ENCODE data around the gene MACROD2.
"Not testable (repeated sequence)": the region's sequence is repeated elsewhere in the genome, so short reads cannot be mapped to it uniquely, and the experiment has no call there.

MACROD2 gene

DNA sequence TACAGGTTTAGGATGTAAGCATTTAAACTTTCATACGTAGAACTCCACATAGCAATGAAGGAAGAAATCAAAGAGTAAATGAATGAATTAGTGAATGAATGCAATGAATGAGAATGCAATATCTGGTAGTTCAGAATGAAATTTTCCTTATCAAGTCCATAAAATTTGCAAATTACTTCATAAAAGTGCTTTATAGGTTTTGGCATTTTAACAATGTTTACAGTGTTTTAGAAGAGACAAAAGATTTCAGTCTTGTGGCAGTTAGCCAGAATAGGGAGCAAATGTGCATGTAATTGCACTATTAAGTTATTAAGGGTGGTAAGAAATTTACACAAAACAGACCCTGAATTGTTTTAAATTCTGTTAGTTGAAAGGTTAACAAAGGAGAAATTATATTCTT lies 1081.5 kb downstream of the MACROD2 start:
- DNase-seq, result no peak

DNA sequence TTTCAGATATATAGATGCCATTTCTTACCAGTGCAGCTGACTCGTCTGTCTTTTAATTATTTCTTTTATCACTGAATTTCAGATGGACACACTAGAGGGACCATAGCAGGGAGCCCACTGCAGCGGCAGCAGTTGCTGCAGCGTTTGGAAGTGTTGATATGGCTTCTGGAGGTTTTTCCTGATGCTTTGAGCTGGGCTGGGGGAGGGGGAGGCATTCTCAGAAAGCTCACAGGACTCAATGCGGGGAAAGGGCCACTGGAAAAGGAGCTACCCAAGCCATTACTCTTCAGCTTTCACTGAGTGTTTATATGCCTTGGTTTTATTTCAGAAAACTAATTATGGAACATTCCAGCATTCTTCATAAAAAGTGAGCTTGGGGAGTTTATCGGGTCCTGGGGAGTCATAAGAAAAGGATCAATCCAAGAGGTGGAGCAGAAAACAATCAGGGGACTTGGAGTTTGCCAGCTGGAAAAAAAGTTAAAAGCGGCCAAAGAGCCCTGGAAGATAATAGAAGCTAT lies 1082.5 kb downstream of the MACROD2 start:
- no peak for DNase-seq

DNA sequence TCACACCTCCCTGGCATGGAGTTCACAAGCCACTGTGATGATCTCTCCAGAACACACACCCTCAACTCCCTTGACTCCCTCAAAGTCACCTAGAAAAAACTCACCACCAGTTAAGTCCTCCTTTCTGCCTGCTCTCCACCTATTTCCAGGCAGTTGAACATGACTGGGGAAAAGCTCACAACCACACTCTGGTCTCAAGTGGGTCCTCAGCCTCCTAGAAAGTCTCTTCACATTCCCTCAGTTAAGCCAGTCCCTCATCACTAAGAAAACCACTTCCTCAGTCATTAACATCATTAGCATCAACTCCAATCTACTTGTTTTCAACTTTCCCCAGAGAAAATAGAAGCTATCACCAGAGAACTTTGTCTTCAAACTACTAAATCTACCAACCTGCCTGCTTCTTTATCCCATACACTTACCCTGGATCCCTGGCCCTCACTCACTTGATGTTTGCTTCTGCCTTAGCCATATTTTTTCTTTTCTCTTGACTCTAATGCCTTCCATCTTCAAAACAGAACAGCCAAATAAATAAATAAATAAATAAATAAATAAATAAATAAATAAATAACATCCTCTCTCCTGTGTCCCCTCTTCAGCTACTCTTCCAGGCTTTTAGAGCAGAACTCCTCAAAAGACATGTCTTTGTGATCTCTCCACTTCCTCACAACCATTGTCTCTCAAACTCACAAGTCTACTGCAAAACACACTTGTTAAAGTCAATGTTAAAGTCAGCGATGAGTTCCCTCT lies 1084.5 kb downstream of the MACROD2 start:
- DNase-seq, result no peak

DNA sequence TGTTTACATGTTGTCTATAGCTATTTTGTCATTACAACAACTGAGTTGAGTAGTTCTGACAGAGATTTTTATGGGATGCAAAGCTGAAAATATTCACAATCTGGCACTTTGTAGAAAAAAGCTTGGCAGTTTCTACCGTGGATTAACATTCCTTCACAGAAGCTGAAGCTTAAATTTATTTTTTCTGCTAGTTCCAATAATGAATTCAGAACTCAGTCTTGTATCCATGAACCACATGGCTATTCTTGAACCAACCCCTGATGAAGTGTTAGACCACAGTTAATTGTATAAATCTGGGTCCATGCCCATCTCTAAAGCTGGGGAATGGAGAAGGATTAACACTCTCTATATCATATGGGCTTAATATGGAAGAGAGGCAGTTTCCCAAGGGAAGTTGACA lies 1085.9 kb downstream of the MACROD2 start:
- no peak for DNase-seq

DNA sequence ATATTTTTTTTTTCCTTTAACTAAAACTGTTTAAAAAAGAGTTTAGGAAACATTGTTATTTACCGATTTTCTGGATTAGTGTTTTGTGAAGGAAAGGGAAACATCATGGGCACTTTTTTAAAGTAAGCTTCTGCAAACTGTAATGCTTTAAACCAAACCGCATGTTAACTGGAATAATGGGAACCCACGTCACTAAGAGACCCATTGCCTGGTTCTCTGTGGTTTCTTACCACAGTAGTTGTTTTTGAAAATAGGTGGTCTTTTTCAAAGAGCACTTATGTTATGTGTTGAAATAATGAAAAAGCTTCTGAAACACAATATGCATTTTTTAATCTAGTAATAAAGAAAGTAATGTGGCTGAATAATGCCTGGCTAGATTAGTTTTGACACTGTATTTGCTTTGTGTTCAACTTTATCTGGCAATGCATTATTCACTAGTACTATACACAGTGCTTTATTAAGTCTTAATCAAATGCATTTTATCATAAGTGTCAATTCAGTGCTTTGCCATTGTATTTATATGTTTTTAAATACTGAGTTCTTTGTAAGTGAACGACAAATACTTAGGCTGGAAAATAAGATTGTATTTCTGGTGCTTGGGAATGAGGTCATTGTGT lies 1096.2 kb downstream of the MACROD2 start:
- no peak for DNase-seq

DNA sequence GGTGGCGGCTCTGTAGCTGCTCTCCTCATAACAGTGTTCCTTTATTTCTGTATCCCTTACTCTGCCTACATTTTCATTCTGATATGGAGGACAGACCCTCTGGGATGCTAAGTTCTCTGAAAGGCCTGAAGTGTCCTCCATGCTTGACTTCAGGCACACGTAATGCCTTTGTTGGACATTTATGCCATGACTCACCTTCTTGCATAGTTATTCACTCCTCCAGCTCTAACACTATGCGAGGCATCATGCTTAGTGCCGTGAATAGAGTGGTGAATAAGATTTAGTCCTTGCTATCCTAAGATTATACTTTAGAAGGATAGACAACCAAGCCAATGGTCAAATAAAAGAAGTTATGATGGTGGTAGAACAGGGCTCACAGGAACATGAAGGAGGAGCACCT lies 1103.0 kb downstream of the MACROD2 start:
- no peak for DNase-seq

DNA sequence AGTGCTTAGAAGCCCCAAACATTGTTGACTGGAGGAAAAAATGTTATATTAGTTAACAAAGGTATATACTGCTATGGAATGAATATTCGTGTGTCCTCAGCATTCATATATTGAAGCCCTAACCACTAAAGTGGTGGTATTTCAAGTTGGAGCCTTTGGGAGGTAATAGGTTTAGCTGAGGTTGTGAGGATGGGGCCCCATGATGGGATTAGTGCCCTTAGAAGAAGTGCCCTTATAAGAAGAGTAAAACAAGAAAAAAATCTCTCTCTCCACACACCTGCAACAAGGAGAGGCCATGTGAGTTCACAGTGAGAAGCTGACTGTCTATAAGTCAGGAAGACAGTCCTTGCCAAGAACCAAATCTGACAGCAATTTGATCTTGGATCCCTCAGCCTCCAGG lies 1103.8 kb downstream of the MACROD2 start:
- no peak for DNase-seq

DNA sequence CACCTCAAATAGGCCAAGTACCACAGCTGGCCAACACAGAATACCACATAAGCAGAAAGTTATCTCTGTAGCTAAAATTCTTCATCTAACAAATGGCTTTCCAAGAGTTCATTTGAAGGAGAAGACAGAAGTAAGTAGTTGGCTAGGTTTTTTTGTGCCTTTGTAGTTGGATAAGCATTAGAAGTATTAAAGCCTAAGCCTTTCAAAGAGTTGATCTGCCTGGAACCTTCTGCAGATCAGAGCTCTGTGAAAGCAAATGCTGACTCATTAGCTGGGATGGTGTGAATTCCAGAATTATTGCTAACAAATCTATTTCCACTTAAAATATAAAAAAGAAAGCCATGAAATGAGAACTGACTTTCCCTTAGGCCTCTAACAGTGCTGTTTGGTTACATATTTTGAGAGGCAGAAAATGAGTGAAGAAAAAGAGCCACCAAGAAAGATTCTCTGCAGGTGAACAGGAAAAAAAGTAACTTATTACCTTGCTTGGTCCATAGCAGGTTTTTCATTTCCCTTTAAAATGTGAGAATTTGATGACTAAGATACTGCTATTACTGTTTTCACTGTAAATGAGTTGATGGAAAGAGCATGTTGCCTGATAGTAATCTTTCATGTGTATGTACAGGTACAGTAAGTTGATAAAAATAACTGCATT lies 1105.3 kb downstream of the MACROD2 start:
- no peak for DNase-seq

DNA sequence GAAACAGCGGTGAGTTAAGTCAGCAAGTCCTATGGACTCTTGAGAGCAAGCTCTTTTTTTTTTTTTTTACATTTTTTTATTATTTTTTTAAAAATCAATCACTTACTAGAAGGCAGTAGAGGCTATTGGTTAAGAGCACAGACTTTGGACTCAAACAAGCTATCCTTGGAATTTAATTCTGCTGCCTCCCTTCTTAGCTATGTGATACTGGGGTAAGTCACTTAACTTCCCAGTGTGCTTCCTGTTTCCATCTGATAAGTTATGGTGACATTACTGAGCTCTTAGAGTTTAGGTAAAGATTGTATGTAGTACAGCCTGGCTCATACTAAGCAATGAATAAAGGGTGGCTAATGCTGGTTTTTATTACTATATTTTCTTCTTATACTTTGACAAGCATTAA lies 1112.6 kb downstream of the MACROD2 start:
- DNase-seq, result no peak

DNA sequence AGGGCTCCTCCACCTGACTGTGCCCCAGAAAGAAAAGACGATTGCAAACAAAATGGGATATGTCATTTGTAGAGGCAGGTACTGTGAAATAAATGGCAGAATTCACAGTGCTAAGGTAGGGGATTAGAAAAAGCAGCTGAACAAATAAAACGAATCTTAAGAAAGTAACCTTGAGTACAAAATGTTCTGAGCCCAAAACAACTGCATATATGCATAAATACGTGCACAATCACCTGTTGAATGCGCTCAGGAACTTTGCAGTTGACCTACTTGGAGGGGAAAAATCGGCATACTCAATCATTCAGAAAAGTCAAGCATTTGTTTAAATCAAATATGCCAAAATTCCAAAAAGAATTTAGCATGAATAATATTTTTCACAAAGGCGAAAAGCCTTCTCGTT lies 1114.2 kb downstream of the MACROD2 start:
- no peak for DNase-seq

DNA sequence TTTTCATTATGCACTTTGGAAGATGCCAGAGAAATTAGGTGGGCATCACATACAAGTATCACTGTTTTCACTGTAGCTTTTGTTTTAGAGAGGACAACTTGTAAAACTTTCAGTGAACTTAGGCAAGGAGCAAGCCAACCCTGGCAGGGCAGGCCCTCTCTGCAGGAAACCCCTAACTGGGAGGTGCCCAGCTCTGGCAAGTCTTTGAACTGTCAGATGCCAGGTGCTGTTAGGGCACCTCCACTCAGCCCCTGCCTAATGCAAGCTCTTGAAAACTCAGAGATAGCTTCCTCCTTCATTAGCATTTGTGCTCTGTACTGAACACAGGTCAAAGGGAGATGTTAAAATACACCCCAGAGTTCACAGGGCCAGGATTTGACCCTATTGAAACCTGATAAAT lies 1116.3 kb downstream of the MACROD2 start:
- DNase-seq, result no peak

DNA sequence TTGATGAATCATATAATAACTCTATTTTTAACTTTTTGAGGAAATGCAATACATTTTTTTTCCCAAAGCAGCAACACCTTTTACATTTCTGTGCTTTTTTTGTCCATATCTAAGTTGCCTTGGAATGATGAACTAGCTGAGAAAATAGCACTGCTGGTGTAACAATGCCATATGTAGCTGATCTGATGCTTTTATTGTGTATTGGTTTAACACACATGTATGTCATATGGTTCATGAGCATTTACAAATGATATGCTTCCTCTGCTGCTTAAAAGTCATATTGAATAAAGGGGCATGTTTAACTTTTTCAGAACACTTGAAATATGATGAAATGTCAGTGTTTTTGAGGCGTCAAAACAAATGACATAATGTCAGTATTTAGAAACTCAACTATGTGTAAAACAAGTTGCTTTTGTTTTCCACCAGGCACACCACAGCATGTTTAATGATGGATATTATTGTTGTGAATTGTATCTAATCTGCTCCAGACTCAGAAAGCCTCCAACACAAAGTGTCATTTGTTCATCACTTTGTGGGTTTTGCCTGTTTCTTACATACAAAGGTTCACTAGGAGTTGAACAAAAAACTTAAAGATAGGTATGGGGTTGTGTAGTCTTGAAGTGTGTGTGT lies 1117.9 kb downstream of the MACROD2 start:
- no peak for DNase-seq

DNA sequence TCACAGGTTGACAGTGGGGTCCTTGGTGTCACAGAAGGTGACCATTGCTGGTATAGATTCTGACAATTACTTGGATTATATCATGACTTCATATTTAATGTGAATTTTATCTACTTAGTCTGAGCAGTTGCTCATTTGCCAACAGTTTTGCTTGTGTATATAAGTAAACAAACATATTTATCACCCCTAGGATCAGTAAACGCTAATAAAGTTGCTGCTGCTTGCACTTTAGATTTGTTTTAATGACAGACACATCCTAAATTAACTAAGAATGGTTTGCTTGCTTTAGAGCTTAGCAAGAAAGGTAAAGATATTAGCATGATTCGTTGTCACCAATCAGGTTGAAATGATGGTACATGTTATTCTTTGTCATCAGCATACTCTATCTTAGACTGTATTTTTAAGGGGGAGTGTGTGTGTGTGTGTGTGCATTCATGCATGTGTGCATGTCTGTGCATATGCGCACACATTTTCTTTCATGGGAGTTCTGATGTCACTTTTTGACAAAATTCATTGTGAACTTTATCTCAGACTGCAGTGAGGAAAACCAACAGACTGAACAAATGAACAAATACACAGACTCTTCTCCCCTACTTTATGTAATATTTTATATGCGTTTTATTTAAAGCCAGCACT lies 1124.7 kb downstream of the MACROD2 start:
- no peak for DNase-seq

DNA sequence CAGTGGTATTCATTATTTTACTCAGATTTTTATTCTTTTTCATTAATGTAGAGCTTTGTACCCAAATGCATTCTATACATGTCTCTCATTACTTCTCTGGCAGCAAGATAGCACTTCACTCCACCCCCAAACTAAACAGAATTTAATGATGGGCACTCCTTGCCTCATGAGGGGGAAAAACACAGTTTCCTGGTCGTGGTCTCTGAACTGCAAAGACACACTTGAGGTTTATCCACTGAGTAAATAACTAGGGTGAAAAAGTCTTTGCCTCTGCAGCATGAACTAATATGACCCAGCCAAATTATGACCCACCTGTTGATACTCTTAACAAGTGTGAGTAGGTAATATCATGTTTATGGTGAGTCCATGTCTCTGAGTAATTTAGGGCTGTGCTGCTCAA lies 1127.3 kb downstream of the MACROD2 start:
- DNase-seq, result no peak

DNA sequence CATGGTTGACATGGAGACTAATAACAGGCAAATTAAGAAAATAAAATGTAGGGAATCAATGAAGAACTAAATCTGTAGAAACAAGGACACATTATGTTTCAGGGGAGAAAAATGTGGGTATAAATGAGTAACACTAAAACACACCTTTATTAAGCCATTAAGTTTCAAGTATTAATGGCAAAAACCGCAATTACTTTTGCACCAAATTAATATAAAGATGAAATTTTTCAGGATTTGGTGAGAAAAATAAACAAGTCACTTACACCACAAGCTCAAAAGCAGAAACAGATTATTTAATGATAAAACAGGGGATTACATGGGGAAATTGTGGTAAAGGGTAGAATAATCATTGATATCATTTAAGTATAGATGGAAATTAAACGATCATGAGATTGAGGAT lies 1135.9 kb downstream of the MACROD2 start:
- DNase-seq, result no peak

DNA sequence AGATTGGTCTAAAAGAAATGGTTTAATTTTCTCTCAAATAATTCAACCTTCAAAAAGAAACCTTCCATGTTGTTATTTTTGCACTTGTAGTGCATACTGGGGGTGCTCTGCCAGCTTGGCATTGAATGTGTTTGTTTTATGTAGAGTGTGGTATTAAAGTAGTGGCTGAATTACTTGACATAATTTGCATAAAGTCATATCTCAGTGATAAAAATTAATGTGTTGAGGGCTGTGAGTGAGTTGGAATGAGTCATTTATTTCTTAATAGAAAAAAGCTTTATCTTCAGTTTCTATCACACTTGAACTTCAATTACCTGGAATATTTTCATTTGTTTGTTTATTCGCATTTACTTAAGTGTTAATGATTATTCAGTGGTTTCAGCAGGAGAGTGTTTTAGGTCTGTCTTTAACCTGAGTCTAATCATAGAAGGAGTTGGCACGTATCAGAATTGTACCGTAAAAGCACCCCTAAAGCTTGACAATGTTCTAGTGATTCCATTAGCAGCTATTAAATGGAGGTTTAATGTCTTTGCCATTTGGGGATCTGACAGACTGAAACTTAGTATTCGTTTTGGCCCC lies 1143.3 kb downstream of the MACROD2 start:
- peak; percentile 32 for DNase-seq

DNA sequence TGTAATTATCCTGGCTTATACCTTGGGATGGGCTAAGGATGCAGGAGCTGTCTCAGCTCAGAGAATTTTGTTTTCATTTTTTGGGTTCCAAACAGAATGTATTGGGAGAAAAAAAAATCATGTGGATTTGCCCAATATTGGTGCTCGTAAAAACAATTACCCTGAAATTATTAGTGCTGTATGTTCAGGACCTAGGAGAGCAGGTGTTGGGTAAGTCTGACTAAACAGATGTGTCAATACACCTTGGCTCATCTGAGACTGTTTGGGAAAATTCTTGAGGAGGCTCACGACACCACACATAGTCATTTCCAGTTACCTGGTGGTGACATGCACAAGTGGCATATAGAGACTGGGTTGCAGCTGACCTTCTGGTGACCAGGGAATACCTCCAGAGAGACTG lies 1144.2 kb downstream of the MACROD2 start:
- peak; percentile 65 for DNase-seq

DNA sequence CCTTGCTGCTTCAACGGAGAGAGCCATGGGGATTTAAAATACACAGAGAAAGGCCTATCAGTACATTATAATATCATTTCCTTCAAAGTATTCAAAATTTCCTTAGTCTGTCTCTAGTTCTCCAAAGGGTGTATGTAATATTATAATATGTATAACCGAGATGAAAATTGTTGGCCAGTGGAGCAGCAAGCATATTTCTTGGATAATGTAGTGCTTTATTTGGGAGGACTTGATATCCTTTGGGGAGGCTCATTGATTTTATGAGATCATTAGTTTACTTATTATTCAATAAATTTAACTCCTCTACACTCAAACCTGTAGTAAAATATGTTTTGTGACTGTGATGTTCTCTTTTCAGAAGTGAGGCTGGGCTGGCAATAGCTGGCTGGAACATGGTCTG lies 1145.0 kb downstream of the MACROD2 start:
- no peak for DNase-seq

DNA sequence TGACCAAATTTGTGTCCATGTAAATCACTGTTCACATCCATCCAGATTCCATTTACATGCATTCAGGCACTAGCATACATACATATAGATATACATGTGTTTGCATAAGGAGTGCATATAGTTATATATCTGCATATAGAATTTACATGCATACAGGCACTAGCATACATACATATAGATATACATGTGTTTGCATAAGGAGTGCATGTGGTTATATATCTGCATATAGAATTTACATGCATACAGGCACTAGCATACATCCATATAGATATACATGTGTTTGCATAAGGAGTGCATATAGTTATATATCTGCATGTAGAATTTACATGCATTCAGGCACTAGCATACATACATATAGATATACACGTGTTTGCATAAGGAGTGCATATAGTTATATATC lies 1145.6 kb downstream of the MACROD2 start:
- not testable (repeated sequence) for DNase-seq

DNA sequence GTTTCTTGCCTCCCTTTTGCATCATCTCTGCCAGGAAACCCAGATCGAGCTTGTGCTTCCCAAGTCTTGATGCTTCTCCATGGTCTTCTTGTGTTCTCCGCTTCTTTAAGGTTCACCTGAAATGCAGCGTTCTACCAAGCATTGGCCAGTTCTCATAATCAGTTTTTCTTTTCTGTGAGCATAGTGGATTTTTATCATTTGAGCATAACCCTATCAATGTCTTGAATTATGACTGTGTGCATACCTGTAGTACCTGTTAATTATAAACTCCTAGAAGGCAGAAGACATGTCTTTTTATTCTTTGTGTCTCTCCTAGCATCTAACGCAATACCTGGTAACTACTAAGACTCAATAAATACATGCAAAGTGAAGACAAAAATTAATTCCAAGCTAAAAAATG lies 1146.5 kb downstream of the MACROD2 start:
- DNase-seq, result no peak

DNA sequence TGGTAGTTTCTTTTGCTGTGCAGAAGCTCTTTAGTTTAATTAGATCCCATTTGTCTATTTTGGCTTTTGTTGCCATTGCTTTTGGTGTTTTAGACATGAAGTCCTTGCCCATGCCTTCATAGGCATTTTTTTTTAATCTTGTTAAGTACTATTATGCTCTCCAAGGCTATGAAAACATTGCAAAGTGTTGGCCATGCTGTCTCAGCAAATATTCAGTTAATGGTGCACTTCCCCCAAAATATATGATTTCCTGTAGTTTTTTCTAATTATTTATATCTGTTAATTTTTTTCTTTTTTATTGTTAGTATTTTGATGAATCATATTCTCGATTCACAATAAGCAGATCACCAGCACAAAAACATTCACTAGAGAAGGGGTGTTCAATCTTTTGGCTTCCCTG lies 1148.2 kb downstream of the MACROD2 start:
- no peak for DNase-seq

DNA sequence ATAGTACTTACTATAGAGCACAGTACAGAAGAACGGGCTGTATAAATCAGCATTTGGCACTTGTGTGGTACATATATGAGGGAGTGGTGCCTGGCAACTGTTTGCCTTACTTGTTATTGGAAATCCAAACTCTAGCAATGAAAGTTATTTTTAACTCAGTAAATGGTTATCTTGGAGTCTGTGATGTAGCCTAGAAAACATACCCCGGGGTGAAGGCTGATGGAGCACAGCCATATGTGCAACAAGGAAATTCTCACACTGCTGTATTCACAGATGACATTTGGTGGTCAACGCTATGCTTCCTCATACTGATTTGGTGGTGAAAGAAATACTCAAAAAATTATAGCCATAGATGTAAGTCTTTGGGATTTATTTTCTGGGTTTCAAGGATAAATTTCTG lies 1149.6 kb downstream of the MACROD2 start:
- DNase-seq, result no peak

DNA sequence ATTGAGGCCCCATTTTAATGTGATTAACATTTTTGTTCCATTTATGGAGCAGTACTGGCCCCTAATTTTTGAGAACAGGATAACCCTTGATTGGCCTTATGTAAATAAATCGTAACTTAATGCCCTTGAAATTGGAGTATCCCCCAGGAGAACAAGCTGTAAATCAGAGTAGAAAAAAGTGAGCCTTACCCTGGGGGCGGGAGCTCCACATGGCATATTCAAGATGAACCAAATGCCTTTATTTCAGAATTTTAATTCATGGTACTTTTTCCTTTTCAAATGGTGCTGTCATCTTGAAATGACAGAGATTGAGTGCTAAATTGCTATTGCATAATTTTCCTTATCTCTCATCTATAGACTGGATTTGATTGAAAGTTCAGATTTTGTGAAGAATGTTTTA lies 1151.6 kb downstream of the MACROD2 start:
- peak; percentile 11 for DNase-seq

Data from NCI-H82 (cell line).